Measurements from ENCODE around the gene NR1D2.

DNA sequence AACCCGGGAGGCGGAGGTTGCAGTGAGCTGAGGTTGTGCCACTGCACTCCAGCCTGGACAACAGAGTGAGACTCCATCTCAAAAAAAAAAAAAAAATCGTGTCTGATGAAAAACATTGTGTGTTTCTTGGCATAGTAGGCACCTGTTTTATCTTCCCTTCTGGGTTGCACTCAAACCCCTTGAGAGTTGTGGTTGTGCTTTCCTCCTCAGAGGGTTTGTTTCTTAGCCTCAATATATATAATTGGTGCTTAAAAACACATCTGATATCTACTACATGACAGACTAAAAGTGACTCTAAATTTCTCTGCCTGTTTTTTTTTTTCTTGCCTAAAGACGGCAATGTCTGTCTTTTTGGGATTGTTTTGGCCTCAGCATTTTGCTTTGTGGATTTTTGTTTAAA is 7.6 kb downstream of the NR1D2 start:
- no peak for TF ChIP-seq POLR2A (IDR thresholded peaks at IDR 0.05)
- TF ChIP-seq, protein P1, sequence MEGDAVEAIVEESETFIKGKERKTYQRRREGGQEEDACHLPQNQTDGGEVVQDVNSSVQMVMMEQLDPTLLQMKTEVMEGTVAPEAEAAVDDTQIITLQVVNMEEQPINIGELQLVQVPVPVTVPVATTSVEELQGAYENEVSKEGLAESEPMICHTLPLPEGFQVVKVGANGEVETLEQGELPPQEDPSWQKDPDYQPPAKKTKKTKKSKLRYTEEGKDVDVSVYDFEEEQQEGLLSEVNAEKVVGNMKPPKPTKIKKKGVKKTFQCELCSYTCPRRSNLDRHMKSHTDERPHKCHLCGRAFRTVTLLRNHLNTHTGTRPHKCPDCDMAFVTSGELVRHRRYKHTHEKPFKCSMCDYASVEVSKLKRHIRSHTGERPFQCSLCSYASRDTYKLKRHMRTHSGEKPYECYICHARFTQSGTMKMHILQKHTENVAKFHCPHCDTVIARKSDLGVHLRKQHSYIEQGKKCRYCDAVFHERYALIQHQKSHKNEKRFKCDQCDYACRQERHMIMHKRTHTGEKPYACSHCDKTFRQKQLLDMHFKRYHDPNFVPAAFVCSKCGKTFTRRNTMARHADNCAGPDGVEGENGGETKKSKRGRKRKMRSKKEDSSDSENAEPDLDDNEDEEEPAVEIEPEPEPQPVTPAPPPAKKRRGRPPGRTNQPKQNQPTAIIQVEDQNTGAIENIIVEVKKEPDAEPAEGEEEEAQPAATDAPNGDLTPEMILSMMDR (IDR thresholded peaks at IDR 0.05) = no peak
